Femur (tissue), 1 donor: ENCODE data around the gene BDH1.
"Not testable (repeated sequence)": the region's sequence is repeated elsewhere in the genome, so short reads cannot be mapped to it uniquely, and the experiment has no call there.

Experiments
- DNase-seq: peaks from one replicate; pipeline ENCODE4 v3.0.0-alpha.2; 2017

The BDH1 gene

DNA sequence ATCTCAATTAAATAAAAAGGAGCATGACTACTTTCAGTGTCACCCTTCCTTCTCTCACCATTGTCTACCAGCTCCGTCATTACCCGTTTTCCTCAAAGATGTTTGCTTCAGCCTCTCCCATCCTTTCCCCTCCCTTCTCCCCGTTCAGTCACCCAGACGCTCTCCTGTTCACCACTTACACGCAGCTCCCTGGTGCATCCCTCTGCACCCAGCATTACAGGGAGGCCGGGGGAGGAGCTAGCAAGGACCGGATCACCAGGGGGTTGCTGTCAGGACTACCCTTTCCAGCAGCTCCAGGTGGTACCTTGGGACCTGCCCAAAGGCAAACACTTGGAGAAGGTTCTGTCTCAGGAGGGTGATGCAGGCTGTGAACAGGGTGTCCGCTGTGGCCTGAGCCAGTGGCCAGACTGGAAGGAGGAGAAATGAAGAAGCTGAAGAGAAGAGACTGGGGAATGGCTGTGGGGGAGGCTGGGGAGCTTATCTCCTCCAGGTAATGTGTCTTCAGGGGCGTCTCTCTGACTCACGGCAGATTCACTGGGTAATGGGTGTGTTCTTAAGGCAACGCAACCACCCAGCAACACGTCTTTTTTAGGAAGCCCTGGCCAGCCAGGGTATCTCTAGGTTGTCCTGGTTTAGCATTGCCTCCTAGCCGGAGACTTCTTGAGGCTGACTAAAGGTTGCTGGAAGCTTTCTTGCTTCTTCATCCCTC lies 21.8 kb upstream of the BDH1 start:
- DNase-seq = no peak

GRCh38 chr3:197576838-197577237 lies 21.1 kb upstream of the BDH1 start:
- no peak for DNase-seq

DNA sequence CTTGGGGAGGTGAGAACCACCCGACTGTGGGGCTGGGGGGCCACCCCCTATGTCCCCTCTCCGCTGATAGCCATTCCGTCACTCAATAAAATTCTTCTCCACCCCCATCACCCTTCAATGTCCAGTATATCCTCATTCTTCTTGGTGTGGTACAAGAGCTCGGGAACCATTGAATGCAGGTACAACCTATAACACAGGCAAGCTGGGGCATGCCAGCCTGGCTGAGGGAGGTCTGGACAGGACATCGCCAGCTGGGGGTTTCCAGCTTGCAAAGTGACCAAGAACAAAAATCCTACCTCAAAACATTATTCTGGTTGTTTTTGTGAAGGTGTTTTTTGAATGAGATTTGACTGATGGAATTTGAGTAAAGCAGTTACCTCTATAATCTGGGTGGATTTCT lies 19.6 kb upstream of the BDH1 start:
- DNase-seq = no peak

GRCh38 chr3:197574396-197574991 lies 18.7 kb upstream of the BDH1 start:
- not testable (repeated sequence) for DNase-seq

DNA sequence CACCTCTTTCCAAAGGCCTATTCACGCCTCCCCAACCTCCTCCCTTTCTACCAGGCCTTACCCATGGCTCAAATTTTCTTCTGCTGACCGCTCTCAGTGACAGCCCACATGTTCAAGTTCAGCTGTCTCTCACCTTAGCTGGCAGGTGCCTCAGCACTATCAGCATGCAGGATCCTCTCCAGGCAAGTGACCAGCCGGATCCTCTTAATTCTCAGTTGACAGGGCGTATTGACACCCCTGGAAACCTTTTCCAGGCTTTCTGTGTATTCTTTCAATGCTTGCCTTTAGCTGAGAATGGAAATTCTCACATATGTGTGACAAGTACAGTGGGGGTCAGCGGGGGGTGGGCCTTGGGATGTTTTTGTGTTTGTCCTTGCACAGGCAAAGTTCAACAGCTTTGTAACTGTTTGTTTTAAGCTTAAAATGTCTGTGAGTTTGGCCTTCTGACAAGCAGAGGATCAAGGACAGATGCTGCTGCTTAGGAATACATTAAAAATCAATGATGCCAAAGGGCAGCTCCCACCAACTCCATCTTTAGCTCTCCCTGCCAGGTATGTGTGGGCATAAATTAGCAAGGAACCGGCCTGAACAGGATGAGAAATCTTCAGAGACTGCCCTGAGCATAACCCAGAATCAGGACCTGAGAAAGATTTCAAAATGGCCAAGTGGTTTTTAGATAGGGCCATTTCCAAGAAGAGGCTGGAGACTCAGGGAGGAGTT lies 17.4 kb upstream of the BDH1 start:
- DNase-seq = no peak

GRCh38 chr3:197571880-197572172 lies 16.1 kb upstream of the BDH1 start:
- DNase-seq = not testable (repeated sequence)

DNA sequence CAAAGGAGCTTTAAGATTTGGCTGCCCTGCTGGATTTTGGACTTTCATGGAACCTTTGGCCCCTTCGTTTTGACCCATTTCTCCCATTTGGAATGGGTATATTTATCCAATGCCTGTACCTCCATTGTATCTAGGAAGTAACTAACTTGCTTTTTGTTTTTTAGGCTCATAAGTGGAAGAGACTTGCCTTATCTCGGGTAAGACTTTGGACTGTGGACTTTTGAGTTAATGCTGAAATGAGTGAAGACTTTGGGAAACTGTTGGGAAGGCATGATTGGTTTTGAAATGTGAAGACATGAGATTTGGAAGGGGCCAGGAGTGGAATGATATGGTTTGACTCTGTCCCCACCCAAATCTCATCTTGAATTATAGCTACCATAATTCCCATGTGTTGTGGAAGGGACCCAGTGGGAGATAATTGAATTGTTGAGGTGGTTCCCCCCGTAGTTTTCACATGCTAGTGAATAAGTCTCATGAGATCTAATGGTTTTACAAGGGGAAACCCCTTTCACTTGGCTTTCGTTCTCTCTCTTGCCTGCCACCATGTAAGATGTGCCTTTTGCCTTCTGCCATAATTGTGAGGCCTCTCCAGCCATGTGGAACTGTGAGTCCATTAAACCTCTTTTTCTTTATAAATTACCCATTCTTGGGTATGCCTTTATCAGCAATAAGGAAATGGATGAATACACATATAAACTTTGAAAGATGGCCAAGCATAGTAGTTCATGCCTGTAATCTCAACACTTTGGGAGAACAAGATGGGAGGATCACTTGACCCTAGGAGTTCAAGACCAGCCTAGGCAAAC lies 15.5 kb upstream of the BDH1 start:
- DNase-seq = not testable (repeated sequence)

- DNase-seq = not testable (repeated sequence)
These were observed 13.7 kb upstream of the BDH1 start for GRCh38 chr3:197569433-197569832.

DNA sequence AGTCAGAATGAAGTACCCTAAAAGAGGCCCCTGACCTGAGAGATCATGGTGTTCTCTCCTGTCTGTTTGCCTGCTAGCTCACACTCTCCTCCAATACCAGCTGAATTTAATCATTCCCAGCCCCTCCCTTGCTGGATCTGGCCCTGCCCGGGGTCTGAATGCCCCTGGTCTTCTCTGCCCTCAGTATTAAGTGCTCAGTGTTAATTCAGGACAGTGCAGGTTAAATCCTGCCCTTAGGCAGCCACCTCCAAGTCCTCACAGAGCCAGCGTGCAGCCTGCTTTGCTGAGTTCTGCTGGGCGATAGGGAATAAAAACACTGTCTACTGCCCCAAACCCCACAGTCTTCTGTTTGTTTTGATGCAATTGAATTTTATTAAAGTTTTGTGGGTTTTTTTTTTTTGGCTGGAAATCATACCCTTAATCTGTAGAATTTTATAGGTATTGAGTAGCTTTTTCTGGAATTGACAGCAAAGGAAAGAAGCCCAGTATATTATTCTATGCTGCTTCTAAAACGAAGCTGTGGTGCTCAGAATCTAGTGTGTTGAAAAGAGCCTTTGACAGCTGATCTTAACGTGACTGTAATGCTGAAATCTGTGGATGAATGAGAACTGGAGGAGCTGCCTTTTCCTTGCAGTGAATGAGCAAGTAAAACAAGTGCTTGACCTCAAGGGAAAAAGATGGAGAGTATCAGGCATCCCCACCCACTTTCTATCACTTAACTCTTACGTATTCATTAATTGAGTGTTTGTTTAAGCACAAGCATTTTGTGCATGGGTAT lies 12.3 kb upstream of the BDH1 start:
- DNase-seq = no peak

DNA sequence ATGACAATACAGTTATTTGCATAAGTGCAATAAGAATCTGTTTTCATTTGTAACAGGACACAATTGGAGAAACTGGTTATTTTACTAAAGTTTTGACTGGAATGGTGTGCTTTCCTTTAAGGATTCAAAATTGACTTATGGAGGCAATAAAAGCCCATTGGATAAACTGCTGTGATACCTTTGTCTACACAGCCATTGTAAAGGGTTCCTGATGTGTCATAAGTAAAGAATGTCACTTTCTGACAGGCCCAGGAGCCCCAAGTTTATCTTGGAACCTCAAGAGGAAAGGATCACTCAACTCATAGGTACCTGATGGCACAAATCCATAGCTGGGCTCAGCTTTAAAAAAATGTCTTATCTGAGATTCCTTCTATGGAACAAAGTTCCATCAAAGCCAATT lies 10.4 kb upstream of the BDH1 start:
- not testable (repeated sequence) for DNase-seq

DNA sequence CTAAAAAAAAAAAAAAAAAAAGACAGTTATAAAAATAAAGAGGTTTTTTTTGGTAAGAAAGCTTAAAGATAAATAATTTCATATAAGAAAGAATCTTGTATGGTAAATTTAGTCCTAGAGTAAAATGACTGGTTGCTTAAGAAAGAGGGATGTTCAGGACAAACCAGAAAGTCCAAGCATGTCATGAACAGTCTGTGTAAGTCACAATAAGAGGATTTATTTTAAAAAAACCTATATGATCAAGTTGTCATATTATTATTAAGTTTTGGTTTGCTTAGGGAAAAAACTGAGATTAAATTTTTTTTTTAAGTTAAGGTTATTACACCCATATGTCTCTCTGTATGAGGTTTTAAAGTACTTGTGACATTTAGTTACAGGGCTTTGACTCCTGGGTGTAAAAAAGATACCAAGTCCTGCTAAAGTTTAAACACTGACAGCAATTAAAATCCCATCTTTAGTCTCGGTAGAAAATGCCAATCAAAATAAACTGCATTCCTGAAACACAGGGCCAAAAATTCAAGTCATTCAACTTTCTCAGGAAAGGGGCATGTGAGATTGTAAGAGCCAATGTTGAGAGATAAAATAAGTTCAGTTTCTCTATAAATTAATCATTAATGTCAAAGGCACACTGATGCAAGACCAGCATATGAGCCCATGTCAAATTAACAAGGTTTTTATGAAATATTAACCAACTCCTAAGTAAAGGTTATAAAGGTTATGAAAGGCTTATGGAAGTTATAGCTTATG lies 8.5 kb upstream of the BDH1 start:
- no peak for DNase-seq

DNA sequence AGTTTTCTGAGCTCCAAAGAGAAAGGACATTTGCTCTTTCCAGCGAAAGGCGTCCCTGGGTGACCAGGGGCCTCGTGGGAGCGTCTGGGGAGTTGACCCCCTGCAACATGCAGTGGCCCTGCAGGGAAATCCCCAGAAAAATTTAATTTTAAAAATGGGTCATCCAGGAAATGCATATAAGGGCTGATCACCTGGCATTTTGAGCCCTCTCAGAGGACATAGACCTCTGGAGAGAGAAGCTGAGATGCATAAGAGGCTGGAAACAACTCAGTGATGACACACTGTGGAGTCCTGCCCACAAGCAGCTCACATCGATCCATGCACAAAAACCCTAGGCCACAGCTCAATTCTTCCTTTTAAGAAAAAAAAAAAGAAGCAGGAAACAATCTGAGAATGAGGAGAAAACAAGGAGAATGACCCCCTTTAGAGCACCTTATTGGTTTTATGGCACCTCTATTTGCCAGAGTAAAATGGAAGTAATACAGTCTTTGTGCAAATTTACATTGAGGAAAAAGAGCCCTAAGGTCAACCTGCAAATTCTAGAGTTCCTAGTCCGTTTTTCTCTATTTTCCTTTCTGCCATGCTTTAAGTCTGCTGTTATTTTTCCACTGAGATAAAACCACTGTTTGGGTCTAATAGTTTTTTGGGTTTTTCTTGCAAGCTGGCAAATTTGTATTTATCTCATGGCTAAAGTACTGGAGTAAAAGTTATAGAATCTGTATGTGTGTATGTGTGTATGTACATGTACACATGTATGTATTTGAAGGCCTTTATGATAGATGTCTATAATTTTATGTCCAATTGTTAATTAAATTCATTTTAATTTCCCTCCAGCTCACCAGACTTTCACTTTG lies 6.9 kb upstream of the BDH1 start:
- no peak for DNase-seq

DNA sequence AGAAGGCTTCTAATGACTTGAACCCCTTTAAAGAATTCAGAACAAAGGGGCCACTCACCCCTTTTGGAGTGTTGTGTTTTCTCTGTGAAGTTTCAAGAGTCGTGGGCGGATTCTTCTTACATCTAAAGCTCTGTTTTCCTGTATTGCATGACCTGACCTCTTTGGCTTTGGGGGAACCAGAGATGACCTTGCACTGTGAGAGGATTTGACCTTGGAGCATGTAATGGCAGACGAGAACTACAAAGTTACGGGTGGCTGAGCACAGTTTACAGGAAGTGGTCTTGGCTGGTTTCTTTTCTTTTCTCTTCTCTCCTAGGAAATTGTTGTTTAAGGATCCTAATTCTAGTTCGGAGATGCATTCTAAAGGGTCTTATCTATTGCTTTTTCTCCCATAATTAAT lies 6.2 kb upstream of the BDH1 start:
- DNase-seq = no peak

GRCh38 chr3:197559651-197560050 lies 3.9 kb upstream of the BDH1 start:
- no peak for DNase-seq

DNA sequence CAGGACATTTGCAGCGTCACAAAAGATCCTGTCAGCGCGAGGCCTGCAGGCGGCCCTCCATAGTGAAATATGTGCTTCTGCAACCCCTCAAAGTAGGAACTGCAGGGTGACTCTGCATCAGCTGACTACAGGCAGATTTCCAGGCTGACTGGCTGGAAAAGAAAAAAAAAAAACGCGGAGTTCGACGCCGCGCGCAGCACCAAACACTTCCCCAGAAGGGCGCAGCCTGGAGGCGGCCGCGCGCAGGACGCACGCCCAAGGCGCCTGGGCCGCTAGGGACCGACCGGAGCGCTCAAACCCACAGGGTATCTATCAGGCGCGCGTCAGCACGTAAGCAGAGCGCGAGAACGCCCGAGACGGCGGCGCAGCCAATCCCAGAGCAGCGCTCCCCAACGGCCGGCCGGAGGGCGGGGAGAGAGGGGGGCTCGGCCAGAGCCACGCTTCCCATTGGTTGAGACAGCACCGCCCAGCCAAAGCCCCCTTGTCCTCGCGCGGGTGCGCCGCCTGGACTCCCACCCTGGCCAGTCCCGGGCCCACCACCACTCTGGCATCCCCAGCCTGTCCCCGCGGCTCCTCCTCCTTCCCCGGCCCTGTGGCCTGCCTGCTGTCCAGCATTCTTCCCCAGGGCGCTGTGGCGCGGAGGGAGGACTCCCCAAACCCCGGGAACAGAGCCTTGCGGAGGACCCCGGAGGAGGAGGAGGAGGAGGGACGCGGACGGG lies 1.0 kb downstream of the BDH1 start:
- DNase-seq = peak; percentile 96

GRCh38 chr3:197554196-197554561 lies 1.6 kb downstream of the BDH1 start:
- DNase-seq = no peak

DNA sequence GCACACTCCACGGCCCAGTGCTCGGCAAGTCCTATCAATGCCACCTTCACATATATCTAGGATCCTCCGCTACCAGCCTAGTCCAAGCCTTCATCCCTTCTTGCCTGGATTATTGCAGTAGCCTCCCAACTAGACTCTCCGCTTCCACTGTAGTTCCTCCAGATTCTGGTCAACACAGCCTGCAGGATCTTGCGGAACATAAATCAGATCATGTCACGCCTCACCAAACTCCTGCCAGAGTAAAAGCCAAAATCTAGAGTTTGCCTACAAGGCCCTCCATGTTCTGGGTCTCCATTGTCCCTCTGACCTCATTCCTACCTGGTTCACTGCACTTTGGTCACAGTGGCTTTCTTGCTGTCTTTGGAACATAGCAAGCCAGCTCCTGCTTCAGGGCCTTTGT lies 3.6 kb downstream of the BDH1 start:
- DNase-seq = no peak

- DNase-seq = no peak
These were observed 5.3 kb downstream of the BDH1 start for GRCh38 chr3:197550489-197550888.

DNA sequence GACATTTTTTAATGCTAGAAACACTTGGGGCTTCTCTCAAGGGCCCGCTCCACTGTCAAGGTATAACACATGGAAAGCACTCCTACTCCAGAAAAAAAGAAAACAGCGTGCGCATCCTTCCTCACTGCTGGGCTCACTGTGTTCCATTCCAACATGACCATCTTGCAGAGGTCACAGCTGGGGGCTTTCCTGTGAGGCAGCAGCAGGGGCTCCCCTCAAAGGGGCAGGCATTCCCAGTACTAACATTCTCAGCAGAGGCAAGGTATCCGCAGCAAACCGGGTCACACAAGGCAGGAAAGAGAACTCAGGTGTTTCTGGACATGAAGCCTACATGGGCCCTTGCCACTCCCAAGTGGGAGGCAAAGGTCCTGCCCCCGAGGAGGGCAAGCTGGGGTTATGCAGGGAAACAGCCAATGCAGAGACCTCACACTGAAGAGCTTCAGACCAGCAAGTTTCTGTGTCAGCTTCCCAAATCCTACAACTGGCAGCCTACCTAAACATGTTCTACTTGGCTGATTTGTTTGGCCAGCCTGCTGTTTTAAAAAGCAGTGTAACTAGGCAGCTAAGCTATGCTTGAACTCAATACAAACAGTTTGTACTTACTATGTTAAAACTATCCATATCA lies 6.4 kb downstream of the BDH1 start:
- no peak for DNase-seq
